B cell (primary cell): ENCODE measurements around the gene PTPN21.

Experiments used
- EZH2 ChIP-seq: IDR thresholded peaks from 2 replicates; pipeline ENCODE4 v1.6.1; 2012; ENCODE audit warnings: borderline replicate concordance, low read depth, mild to moderate bottlenecking, moderate library complexity, low read length; ENCODE audit not compliant: insufficient read depth, poor library complexity, severe bottlenecking
- TF ChIP-seq, protein P1 (sequence below): fragments of 200-600 bp; IDR thresholded peaks from one replicate; pipeline ENCODE4 v1.8.0; 2022; ENCODE audit warnings: antibody characterized with exemption, mild to moderate bottlenecking

DNA sequence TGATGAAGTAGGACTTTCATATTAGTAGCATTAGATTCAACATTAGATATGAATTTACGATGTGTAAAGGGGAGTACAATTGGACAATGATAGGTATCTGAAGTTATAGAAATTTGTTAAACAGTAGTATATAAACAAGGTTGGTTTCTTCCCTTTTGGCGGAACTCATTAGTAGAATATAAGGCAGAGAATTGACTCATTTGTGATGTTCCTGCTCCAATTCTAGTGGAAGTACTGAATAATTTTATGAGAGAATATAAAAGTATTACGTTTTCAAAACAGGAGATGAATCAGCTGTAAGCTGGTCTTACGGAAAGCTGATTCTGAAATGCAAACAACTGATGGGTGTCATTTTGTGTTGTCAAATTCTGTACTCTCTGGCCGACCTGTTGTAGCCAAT lies 21.4 kb upstream of the PTPN21 start:
- TF ChIP-seq EZH2 = no peak
- TF ChIP-seq, protein P1, sequence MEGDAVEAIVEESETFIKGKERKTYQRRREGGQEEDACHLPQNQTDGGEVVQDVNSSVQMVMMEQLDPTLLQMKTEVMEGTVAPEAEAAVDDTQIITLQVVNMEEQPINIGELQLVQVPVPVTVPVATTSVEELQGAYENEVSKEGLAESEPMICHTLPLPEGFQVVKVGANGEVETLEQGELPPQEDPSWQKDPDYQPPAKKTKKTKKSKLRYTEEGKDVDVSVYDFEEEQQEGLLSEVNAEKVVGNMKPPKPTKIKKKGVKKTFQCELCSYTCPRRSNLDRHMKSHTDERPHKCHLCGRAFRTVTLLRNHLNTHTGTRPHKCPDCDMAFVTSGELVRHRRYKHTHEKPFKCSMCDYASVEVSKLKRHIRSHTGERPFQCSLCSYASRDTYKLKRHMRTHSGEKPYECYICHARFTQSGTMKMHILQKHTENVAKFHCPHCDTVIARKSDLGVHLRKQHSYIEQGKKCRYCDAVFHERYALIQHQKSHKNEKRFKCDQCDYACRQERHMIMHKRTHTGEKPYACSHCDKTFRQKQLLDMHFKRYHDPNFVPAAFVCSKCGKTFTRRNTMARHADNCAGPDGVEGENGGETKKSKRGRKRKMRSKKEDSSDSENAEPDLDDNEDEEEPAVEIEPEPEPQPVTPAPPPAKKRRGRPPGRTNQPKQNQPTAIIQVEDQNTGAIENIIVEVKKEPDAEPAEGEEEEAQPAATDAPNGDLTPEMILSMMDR = no peak
